ENCODE measurements around the gene GAP43.

The GAP43 gene, protein sequence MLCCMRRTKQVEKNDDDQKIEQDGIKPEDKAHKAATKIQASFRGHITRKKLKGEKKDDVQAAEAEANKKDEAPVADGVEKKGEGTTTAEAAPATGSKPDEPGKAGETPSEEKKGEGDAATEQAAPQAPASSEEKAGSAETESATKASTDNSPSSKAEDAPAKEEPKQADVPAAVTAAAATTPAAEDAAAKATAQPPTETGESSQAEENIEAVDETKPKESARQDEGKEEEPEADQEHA

GRCh38 chr3:115623044-115623868, at the start of gene GAP43:
GAP43 (plus strand) TSS chr3:115623510; CDS start chr3:115623690, 180 bp downstream.
- peak; percentile 66 for DNase-seq
- Histone ChIP-seq H3K4me3 (ENCODE audit: low read depth, low read length) (peak within 1 kb of the TSS; percentile 65), H3K27ac (peak within 1 kb of the TSS; percentile 57)

DNA sequence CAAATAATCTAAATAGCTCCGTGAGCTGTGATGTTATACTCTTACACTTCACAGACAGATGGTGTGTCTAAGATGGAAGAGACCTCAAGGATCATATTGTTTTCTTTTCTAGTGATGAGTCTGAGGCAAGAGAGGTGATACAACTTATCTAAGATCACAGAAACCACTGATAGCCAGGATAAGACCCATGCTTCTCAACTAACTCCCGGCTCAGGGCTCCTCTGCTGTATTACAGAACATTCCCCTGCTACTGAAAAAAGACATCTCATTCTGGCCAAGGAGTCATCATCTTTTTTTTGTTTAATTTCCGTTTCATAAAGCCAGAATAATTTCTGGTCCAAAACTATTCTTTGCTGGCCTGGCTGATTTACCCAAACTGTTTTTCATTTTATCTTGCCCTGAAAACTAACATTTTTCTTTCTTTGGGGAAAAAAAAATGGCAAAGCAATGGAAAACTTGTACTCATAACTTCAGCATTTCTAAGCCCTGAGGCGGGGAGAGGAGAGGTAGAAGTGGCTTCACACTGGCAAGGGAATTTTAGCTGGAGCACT, 46.9 kb upstream of the GAP43 start:
- Histone ChIP-seq H3K4me3 (ENCODE audit: low read depth, low read length) (no peak overlapping the region), H3K9me3 (ENCODE audit: severe bottlenecking) (no peaks in the 10 kb centered on the region), H3K27me3 (ENCODE audit: insufficient read depth, low read depth, severe bottlenecking) (no peaks in the 10 kb centered on the region), H3K27ac (no peak overlapping the region), H3K36me3 (no peaks in the 10 kb centered on the region)
- no peak for DNase-seq
- TF ChIP-seq, protein P1, sequence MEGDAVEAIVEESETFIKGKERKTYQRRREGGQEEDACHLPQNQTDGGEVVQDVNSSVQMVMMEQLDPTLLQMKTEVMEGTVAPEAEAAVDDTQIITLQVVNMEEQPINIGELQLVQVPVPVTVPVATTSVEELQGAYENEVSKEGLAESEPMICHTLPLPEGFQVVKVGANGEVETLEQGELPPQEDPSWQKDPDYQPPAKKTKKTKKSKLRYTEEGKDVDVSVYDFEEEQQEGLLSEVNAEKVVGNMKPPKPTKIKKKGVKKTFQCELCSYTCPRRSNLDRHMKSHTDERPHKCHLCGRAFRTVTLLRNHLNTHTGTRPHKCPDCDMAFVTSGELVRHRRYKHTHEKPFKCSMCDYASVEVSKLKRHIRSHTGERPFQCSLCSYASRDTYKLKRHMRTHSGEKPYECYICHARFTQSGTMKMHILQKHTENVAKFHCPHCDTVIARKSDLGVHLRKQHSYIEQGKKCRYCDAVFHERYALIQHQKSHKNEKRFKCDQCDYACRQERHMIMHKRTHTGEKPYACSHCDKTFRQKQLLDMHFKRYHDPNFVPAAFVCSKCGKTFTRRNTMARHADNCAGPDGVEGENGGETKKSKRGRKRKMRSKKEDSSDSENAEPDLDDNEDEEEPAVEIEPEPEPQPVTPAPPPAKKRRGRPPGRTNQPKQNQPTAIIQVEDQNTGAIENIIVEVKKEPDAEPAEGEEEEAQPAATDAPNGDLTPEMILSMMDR (IDR thresholded peaks at IDR 0.05; ENCODE audit: low read depth, low read length): no peak

More at GRCh38 chr3:115623044-115623868, at the start of gene GAP43:
- Histone ChIP-seq H3K9me3 (ENCODE audit: severe bottlenecking) (no peaks in the 10 kb centered on the region), H3K36me3 (no peaks in the 10 kb centered on the region), H3K27me3 (ENCODE audit: insufficient read depth, low read depth, severe bottlenecking) (no peaks in the 10 kb centered on the region)
- TF ChIP-seq, protein P1 (IDR thresholded peaks at IDR 0.05; ENCODE audit: low read depth, low read length): no peak

- Histone ChIP-seq H3K36me3 (no peaks in the 10 kb centered on the region), H3K9me3 (ENCODE audit: severe bottlenecking) (no peaks in the 10 kb centered on the region), H3K27ac (no peak overlapping the region), H3K27me3 (ENCODE audit: insufficient read depth, low read depth, severe bottlenecking) (no peaks in the 10 kb centered on the region), H3K4me3 (ENCODE audit: low read depth, low read length) (no peak overlapping the region)
- no peak for DNase-seq
- TF ChIP-seq, protein P1 (IDR thresholded peaks at IDR 0.05; ENCODE audit: low read depth, low read length): no peak
Measured at GRCh38 chr3:115577000-115577399, 46.3 kb upstream of the GAP43 start.

GRCh38 chr3:115578331-115578730, 45.0 kb upstream of the GAP43 start:
- no peaks in the 10 kb centered on the region for H3K36me3 ChIP-seq
- TF ChIP-seq, protein P1 (IDR thresholded peaks at IDR 0.05; ENCODE audit: low read depth, low read length): no peak
- DNase-seq: no peak
- no peak overlapping the region for H3K4me3 ChIP-seq (ENCODE audit: low read depth, low read length)
- no peaks in the 10 kb centered on the region for H3K9me3 ChIP-seq (ENCODE audit: severe bottlenecking)
- no peaks in the 10 kb centered on the region for H3K27me3 ChIP-seq (ENCODE audit: insufficient read depth, low read depth, severe bottlenecking)
- H3K27ac ChIP-seq: no peak overlapping the region

GRCh38 chr3:115580566-115580965, 42.7 kb upstream of the GAP43 start:
- no peak overlapping the region for H3K27ac ChIP-seq
- TF ChIP-seq, protein P1 (IDR thresholded peaks at IDR 0.05; ENCODE audit: low read depth, low read length): no peak
- peak; percentile 16 for DNase-seq
- H3K27me3 ChIP-seq (ENCODE audit: insufficient read depth, low read depth, severe bottlenecking): no peaks in the 10 kb centered on the region
- H3K4me3 ChIP-seq (ENCODE audit: low read depth, low read length): no peak overlapping the region
- no peaks in the 10 kb centered on the region for H3K36me3 ChIP-seq
- no peaks in the 10 kb centered on the region for H3K9me3 ChIP-seq (ENCODE audit: severe bottlenecking)

Measured in WERI-Rb-1 (cell line).